Glutamatergic neuron (in vitro differentiated cells): ENCODE results near the gene PRODH2. TPM values are rescaled to one million over a fixed set of nuclear protein-coding genes. Genes with fewer than 3 reads are reported as not detected.

ENCODE experiments used
- DNase-seq: peaks from one replicate; pipeline ENCODE4 v3.0.0; 2022
- H3K27ac Mint-ChIP-seq: one replicate; pipeline ENCODE4 v1.8.0; 2020; ENCODE audit warnings: mild to moderate bottlenecking, mixed read lengths, inconsistent platforms; ENCODE audit not compliant: unreplicated experiment
- H3K27me3 Mint-ChIP-seq: one replicate; pipeline ENCODE4 v1.8.0; 2020; ENCODE audit warnings: mild to moderate bottlenecking, moderate library complexity, mixed read lengths, inconsistent platforms; ENCODE audit not compliant: unreplicated experiment
- H3K36me3 Mint-ChIP-seq: one replicate; pipeline ENCODE4 v1.8.0; 2020; ENCODE audit warnings: mild to moderate bottlenecking, mixed read lengths, inconsistent platforms; ENCODE audit not compliant: unreplicated experiment
- H3K4me1 Mint-ChIP-seq: one replicate; pipeline ENCODE4 v1.8.0; 2020; ENCODE audit warnings: mild to moderate bottlenecking, low read depth, mixed read lengths, inconsistent platforms; ENCODE audit not compliant: unreplicated experiment
- H3K4me3 Mint-ChIP-seq: one replicate; pipeline ENCODE4 v1.8.0; 2020; ENCODE audit warnings: mild to moderate bottlenecking, mixed read lengths, inconsistent platforms; ENCODE audit not compliant: unreplicated experiment
- H3K9me3 Mint-ChIP-seq: one replicate; pipeline ENCODE4 v1.8.0; 2020; ENCODE audit warnings: mild to moderate bottlenecking, moderate library complexity, mixed read lengths, inconsistent platforms; ENCODE audit not compliant: unreplicated experiment
- CTCF ChIP-seq: fragments of 200-600 bp; sonication (generic); IDR thresholded peaks from one replicate; pipeline ENCODE4 v1.5.0; 2021; ENCODE audit not compliant: partially characterized antibody, unreplicated experiment
- total RNA-seq: library from RNA; stranded (reverse); fragmentation: NEBNext Ultra II Directional; extraction: Animal tissue kit (Norgen Biotek cat#: 25700); gene quantifications from one replicate; pipeline ENCODE4 v1.2.1, GENCODE V29; 2021; ENCODE audit not compliant: unreplicated experiment

PRODH2 gene
- total RNA-seq, 1 donor from 2014 or later: 0.64 TPM

- Mint-ChIP-seq H3K9me3 (peaks cover 16% of the 10 kb centered on the region), H3K27me3 (peaks cover 21% of the 10 kb centered on the region), H3K27ac (no peak overlapping the region), H3K36me3 (no peaks in the 10 kb centered on the region), H3K4me3 (no peak overlapping the region), H3K4me1 (peaks cover 15% of the 10 kb centered on the region)
- no peak for TF ChIP-seq CTCF
- DNase-seq: no peak
Measured at GRCh38 chr19:35753634-35754369, 58.8 kb downstream of the PRODH2 start.

DNA sequence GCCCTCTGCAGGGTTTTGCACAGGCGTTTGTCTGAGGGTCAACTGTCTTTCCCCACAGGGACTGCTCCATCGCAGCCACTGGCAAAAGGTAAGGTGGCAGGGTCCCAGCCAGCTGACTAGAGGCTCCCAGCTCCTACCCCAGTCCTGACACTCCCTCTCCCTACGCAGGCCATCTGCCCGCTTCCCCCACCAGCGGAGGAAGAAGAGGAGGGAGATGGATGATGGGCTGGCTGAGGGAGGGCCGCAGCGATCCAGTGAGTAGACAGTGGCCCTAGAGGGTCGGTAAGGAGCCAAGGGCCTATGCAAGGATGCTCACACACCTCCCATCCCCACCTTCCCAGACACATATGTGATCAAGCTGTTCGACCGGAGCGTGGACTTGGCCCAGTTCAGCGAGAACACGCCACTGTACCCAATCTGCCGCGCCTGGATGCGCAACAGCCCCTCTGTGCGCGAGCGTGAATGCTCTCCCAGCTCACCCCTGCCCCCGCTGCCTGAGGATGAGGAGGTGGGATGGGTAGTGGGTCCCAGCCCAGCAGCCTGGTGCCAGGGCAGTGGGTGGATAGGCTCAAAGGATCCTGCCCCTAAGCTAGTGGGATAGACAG is 59.8 kb downstream of the PRODH2 start:
- H3K9me3 Mint-ChIP-seq: peaks cover 12% of the 10 kb centered on the region
- H3K27ac Mint-ChIP-seq: no peak overlapping the region
- H3K27me3 Mint-ChIP-seq: peaks cover 21% of the 10 kb centered on the region
- H3K4me3 Mint-ChIP-seq: no peak overlapping the region
- no peak for DNase-seq
- no peak for TF ChIP-seq CTCF
- no peaks in the 10 kb centered on the region for H3K36me3 Mint-ChIP-seq
- H3K4me1 Mint-ChIP-seq: peaks cover 16% of the 10 kb centered on the region

GRCh38 chr19:35751839-35752745 is 60.6 kb downstream of the PRODH2 start:
- DNase-seq: no peak
- TF ChIP-seq CTCF: no peak
- Mint-ChIP-seq H3K4me1 (peaks cover 18% of the 10 kb centered on the region), H3K4me3 (no peak overlapping the region), H3K9me3 (peaks cover 11% of the 10 kb centered on the region), H3K27ac (no peak overlapping the region), H3K27me3 (peaks cover 21% of the 10 kb centered on the region), H3K36me3 (no peaks in the 10 kb centered on the region)

DNA sequence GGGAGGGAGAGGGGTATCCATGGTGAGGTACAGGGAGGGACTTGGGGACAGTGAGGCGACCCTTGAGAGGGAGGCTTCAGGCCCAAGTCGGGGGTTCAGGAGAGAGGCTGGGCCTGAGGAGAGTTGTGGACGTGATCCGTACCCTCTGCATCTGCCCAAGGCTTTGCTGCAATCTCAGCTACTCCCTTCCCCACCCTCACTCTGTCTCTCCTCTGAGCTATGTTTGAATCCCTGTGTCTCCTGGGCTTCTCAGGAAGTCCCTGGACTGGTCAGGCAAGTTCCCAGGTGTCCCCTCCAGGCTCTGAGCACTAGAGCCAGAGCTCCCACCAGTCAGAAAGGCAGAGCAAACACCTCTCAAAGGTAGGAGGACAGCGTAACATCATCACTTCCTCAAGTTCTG is 62.5 kb downstream of the PRODH2 start:
- peaks cover 6% of the 10 kb centered on the region for H3K9me3 Mint-ChIP-seq
- H3K4me3 Mint-ChIP-seq: peak overlapping the region; percentile 50
- DNase-seq: no peak
- no peak overlapping the region for H3K27ac Mint-ChIP-seq
- peaks cover 16% of the 10 kb centered on the region for H3K27me3 Mint-ChIP-seq
- H3K36me3 Mint-ChIP-seq: no peaks in the 10 kb centered on the region
- peaks cover 14% of the 10 kb centered on the region for H3K4me1 Mint-ChIP-seq
- TF ChIP-seq CTCF: no peak

Other genes starting within 250 kb of the PRODH2 start
- 0.32 TPM for gene ATP4A, start 249.2 kb downstream of the PRODH2 start, total RNA-seq
- gene PMIS2, start 226.7 kb downstream of the PRODH2 start, total RNA-seq: not detected
- 15.9 TPM for gene HAUS5, start 200.1 kb downstream of the PRODH2 start, total RNA-seq
- gene RBM42, start 183.8 kb downstream of the PRODH2 start, total RNA-seq: 78.7 TPM
- gene ETV2, start 171.1 kb downstream of the PRODH2 start, total RNA-seq: 1.3 TPM
- 448 TPM for gene COX6B1, start 164.5 kb downstream of the PRODH2 start, total RNA-seq
- not detected for gene UPK1A, start 146.3 kb downstream of the PRODH2 start, total RNA-seq
- gene ZBTB32, start 108.3 kb downstream of the PRODH2 start, total RNA-seq: not detected
- gene KMT2B, start 94.8 kb downstream of the PRODH2 start, total RNA-seq: 60.8 TPM
- 4.7 TPM for gene IGFLR1, start 70.4 kb downstream of the PRODH2 start, total RNA-seq
- gene U2AF1L4, start 67.4 kb downstream of the PRODH2 start, total RNA-seq: 24.3 TPM
- gene PSENEN, start 67.2 kb downstream of the PRODH2 start, total RNA-seq: 109 TPM
- gene LIN37, start 64.3 kb downstream of the PRODH2 start, total RNA-seq: 29.8 TPM
- 0.49 TPM for gene HSPB6, start 55.8 kb downstream of the PRODH2 start, total RNA-seq
- gene PROSER3, start 54.7 kb downstream of the PRODH2 start, total RNA-seq: 41.7 TPM
- gene ARHGAP33, start 37.3 kb downstream of the PRODH2 start, total RNA-seq: 180 TPM
- 4.7 TPM for gene NPHS1, start 39.7 kb upstream of the PRODH2 start, total RNA-seq
- gene KIRREL2, start 44.1 kb upstream of the PRODH2 start, total RNA-seq: 47.1 TPM
- gene APLP1, start 55.7 kb upstream of the PRODH2 start, total RNA-seq: 618 TPM
- 7.6 TPM for gene NFKBID, start 87.7 kb upstream of the PRODH2 start, total RNA-seq
- not detected for gene HCST, start 89.7 kb upstream of the PRODH2 start, total RNA-seq
- not detected for gene TYROBP, start 95.5 kb upstream of the PRODH2 start, total RNA-seq
- 40.6 TPM for gene LRFN3, start 123.5 kb upstream of the PRODH2 start, total RNA-seq
- 17.7 TPM for gene SDHAF1, start 182.3 kb upstream of the PRODH2 start, total RNA-seq
- gene SYNE4, start 196.0 kb upstream of the PRODH2 start, total RNA-seq: 2.0 TPM
- gene ALKBH6, start 201.4 kb upstream of the PRODH2 start, total RNA-seq: 29.5 TPM
- 146 TPM for gene CLIP3, start 220.0 kb upstream of the PRODH2 start, total RNA-seq
- 10.1 TPM for gene THAP8, start 241.4 kb upstream of the PRODH2 start, total RNA-seq
- 5.5 TPM for gene WDR62, start 242.1 kb upstream of the PRODH2 start, total RNA-seq